B cell (primary cell): ENCODE results near the gene FDX1. TPM values are rescaled to one million over a fixed set of nuclear protein-coding genes. Genes with fewer than 3 reads are reported as not detected.

Experiments used
- ATAC-seq: fragments of 200-7000 bp; cut with Tn5 transposase; one replicate; pipeline ENCODE4 v1.10.0; 2021; ENCODE audit warnings: low read depth, mild to moderate bottlenecking, moderate number of reproducible peaks, moderate library complexity
- CTCF ChIA-PET: fragments of 350-600 bp; sonication (Branson Sonifier 250); formaldehyde crosslinking; loops from one replicate; lab custom pipeline; 2021; ENCODE audit warnings: antibody characterized with exemption, inconsistent platforms; lab: Charles Lee
- POLR2A ChIA-PET: fragments of 350-600 bp; sonication (Branson Sonifier 250); formaldehyde crosslinking; loops from one replicate; lab custom pipeline; 2021; ENCODE audit warnings: antibody characterized with exemption; lab: Charles Lee
- DNase-seq: peaks from one replicate; pipeline ENCODE4 v3.0.0; 2013
- H2AFZ ChIP-seq: 2 replicates; pipeline ENCODE4 v1.6.1; 2012; ENCODE audit warnings: mild to moderate bottlenecking, low read depth, low read length; ENCODE audit not compliant: insufficient read depth, poor library complexity, severe bottlenecking
- H3K27ac ChIP-seq, 2 donors: 1 replicate in 1 of 2; 2 replicates in 1 of 2; pipeline ENCODE4 v1.5.1; 2012 to 2013; ENCODE audit warnings: low read length in 2 of 2, mild to moderate bottlenecking in 2 of 2, moderate library complexity in 1 of 2
- H3K27me3 ChIP-seq, 4 experiments: fragments of 200-600 bp in 1 of 4; sonication (generic) in 1 of 4; replicated peaks in 1 of 4; 1 replicate in 2 of 4; 2 replicates in 2 of 4; pipeline versions ENCODE4 v1.6.1 to v1.7.0; 2013 to 2016; ENCODE audit warnings: low read length in 3 of 4, mild to moderate bottlenecking in 2 of 4, mixed read lengths in 1 of 4, moderate library complexity in 1 of 4; ENCODE audit not compliant: insufficient read depth in 4 of 4, control insufficient read depth in 3 of 4; ENCODE audit errors: control extremely low read depth in 1 of 4
- H3K36me3 ChIP-seq, 2 experiments: replicated peaks in 1 of 2; 1 replicate in 1 of 2; 2 replicates in 1 of 2; pipeline versions ENCODE4 v1.6.1 to v1.7.1; 2013; ENCODE audit warnings: low read length in 1 of 2; ENCODE audit not compliant: insufficient read depth in 2 of 2, control insufficient read depth in 1 of 2; ENCODE audit errors: control extremely low read depth in 1 of 2, extremely low read depth in 1 of 2
- H3K4me1 ChIP-seq, 2 donors: fragments of 200-600 bp in 1 of 2; sonication (generic) in 1 of 2; 1 replicate in 1 of 2; 2 replicates in 1 of 2; pipeline versions ENCODE4 v1.5.1 to v1.6.1; 2013 to 2017; ENCODE audit warnings: low read length in 2 of 2; ENCODE audit not compliant: control insufficient read depth in 2 of 2, insufficient read depth in 2 of 2
- H3K4me2 ChIP-seq: replicated peaks from 2 replicates; pipeline ENCODE3; 2012; ENCODE audit warnings: mild to moderate bottlenecking, low read depth, low read length; ENCODE audit not compliant: poor library complexity, severe bottlenecking
- H3K4me3 ChIP-seq, 5 experiments: fragments of 200-600 bp in 1 of 5; sonication (generic) in 1 of 5; 1 replicate in 3 of 5; 2 replicates in 2 of 5; pipeline versions ENCODE4 v1.5.1 to v1.7.0; 2011 to 2016; ENCODE audit warnings: low read length in 4 of 5, mild to moderate bottlenecking in 4 of 5, low read depth in 2 of 5, control low read depth in 1 of 5, moderate library complexity in 1 of 5; ENCODE audit not compliant: insufficient read depth in 1 of 5; ENCODE audit errors: control extremely low read depth in 1 of 5, extremely low read depth in 1 of 5
- H3K79me2 ChIP-seq: fragments of 200-600 bp; sonication (generic); one replicate; pipeline ENCODE4 v1.6.0; 2016; ENCODE audit warnings: low read length; ENCODE audit not compliant: control insufficient read depth, insufficient read depth
- H3K9ac ChIP-seq: fragments of 200-600 bp; sonication (generic); 2 replicates; pipeline ENCODE4 v1.6.1; 2017; ENCODE audit warnings: mild to moderate bottlenecking, low read length, moderate library complexity
- H3K9me3 ChIP-seq, 3 donors: one replicate each; pipeline versions ENCODE4 v1.6.1 to v1.7.1; 2013; ENCODE audit warnings: low read length in 2 of 3; ENCODE audit not compliant: control insufficient read depth in 2 of 3, insufficient read depth in 1 of 3; ENCODE audit errors: control extremely low read depth in 1 of 3
- H4K20me1 ChIP-seq: 2 replicates; pipeline ENCODE4 v1.6.0; 2012; ENCODE audit warnings: mild to moderate bottlenecking, low read length; ENCODE audit not compliant: insufficient read depth, control insufficient read depth, poor library complexity, severe bottlenecking
- H3K27ac Mint-ChIP-seq: one replicate; pipeline ENCODE4 v1.8.0; 2021; ENCODE audit warnings: mixed read lengths
- H3K27me3 Mint-ChIP-seq: one replicate; pipeline ENCODE4 v1.8.0; 2021; ENCODE audit warnings: mixed read lengths
- H3K4me1 Mint-ChIP-seq: one replicate; pipeline ENCODE4 v1.8.0; 2021; ENCODE audit warnings: mixed read lengths
- H3K4me3 Mint-ChIP-seq: one replicate; pipeline ENCODE4 v1.8.0; 2021; ENCODE audit warnings: mixed read lengths
- H3K9me3 Mint-ChIP-seq: one replicate; pipeline ENCODE4 v1.8.0; 2022; ENCODE audit warnings: mixed read lengths; ENCODE audit not compliant: insufficient read depth
- CTCF ChIP-seq: fragments of 200-600 bp; IDR thresholded peaks from one replicate; pipeline ENCODE4 v1.8.0; 2022; ENCODE audit warnings: antibody characterized with exemption, mild to moderate bottlenecking
- EZH2 ChIP-seq: IDR thresholded peaks from 2 replicates; pipeline ENCODE4 v1.6.1; 2012; ENCODE audit warnings: borderline replicate concordance, low read depth, mild to moderate bottlenecking, moderate library complexity, low read length; ENCODE audit not compliant: insufficient read depth, poor library complexity, severe bottlenecking
- WGBS: methylation state at CpG from one replicate; pipeline ENCODE4 v1.1.5; 2013; ENCODE audit warnings: missing lambda C conversion rate; ENCODE audit not compliant: insufficient coverage; 5-methylcytosine and 5-hydroxymethylcytosine counted together
- intact Hi-C: fragments of 100-400 bp; cut with micrococcal nuclease; formaldehyde crosslinking; loops from one replicate; pipeline ENCODE4 v1.10.0; 2022
- polyA plus RNA-seq: library from polyadenylated mRNA; depleted of rRNA; stranded (reverse); fragments of >200 nt; gene quantifications from 2 replicates; pipeline ENCODE4 v1.2.3, GENCODE V29; 2012
- total RNA-seq, 2 donors: library from RNA; stranded (reverse); fragments of 120-200 nt in 1 of 2; gene quantifications; 1 replicate in 1 of 2; 2 replicates in 1 of 2; pipeline versions ENCODE4 v1.2.3 to v1.2.4, GENCODE V29; 2013 to 2022

Gene FDX1
- total and polyA plus RNA-seq, 2 donors (not counting 1 experiment from before 2014, with no cell fraction given) = 3.5 to 11.2 TPM

DNA sequence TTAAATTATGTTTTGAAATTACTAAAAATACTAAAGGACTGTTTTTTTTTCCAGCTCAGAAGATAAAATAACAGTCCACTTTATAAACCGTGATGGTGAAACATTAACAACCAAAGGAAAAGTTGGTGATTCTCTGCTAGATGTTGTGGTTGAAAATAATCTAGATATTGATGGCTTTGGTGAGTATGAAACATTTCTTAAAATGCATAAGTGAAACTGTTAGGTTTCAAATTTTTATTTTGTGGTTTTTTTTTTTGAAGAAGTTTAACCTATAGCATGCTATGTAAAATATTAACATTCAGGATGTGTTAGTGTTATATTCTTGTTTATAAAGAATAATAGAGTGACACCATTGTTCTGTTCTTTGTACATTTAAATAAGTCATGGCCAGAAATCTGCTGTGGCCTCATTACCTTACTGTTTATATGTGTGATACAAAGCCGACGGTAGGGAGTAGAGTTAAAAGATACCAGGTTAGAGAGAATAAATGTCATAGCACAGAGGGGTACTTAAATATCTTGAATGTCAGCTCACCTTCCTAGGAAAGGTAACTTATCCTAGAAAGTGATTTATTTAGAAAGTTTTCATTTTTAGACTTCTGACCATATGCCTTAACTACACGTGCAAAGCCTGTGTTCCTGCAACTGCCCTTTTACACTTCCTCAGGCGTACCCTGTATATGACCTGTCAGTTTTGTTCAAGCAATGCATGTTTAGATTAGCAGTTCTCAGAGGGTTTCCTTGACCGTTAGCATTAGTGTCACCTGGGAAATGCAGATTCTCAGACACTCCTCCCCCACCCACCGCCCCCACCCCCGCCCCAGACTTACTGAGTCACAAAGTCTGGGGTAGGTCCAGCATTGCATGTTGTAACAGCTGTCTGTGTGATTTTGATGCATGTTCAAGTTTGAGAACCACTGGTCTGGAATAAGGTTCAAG, 6.3 kb downstream of the FDX1 start:
- no peak overlapping the region for H2AFZ ChIP-seq
- no peak overlapping the region for H3K9ac ChIP-seq
- peaks cover 44% of the 10 kb centered on the region for H4K20me1 ChIP-seq
- H3K4me3 Mint-ChIP-seq = no peak overlapping the region
- H3K27ac ChIP-seq = no peak overlapping the region
- ChIA-PET POLR2A (interaction anchor here (1.1 kb wide), 1 partner anchor 59 kb away, joined by 3 read pairs; no protein-coding TSS in a partner anchor), CTCF (interaction anchor here (0.6 to 9.8 kb wide), 19 partner anchors 10 to 1332 kb away, joined by 3 to 172 read pairs (median 5); partner anchors contain the start of gene RDX)
- no peaks in the 10 kb centered on the region for H3K9me3 Mint-ChIP-seq
- H3K27me3 ChIP-seq = no peaks in the 10 kb centered on the region
- TF ChIP-seq CTCF = no peak
- TF ChIP-seq EZH2 = no peak
- H3K36me3 ChIP-seq = peaks cover 1 to 10% of the 10 kb centered on the region in 2 experiments
- no peak overlapping the region for H3K4me2 ChIP-seq
- H3K79me2 ChIP-seq = peaks cover 90% of the 10 kb centered on the region
- H3K4me1 ChIP-seq = peaks cover 16 to 17% of the 10 kb centered on the region in 2 donors
- intact Hi-C loops = loop anchor here (1.0 to 10.0 kb wide), 3 partner anchors 794 to 1789 kb away; partner anchors contain the start of gene PTS
- WGBS = 100% methylated on average over 3 of the region's 8 CpGs
- no peak for ATAC-seq
- no peaks in the 10 kb centered on the region for H3K27me3 Mint-ChIP-seq
- DNase-seq = no peak
- no peak overlapping the region for H3K27ac Mint-ChIP-seq
- no peaks in the 10 kb centered on the region for H3K9me3 ChIP-seq
- H3K4me1 Mint-ChIP-seq = peaks cover 30% of the 10 kb centered on the region
- no peak overlapping the region for H3K4me3 ChIP-seq
